GM15510 (cell line): ENCODE results near the gene KCNJ1.

Experiments
- POLR2A ChIP-seq: IDR thresholded peaks from 3 replicates; pipeline ENCODE4 v1.6.1; 2011; ENCODE audit warnings: borderline replicate concordance; ENCODE audit not compliant: insufficient read length; ENCODE audit errors: extremely low read depth

Gene KCNJ1

DNA sequence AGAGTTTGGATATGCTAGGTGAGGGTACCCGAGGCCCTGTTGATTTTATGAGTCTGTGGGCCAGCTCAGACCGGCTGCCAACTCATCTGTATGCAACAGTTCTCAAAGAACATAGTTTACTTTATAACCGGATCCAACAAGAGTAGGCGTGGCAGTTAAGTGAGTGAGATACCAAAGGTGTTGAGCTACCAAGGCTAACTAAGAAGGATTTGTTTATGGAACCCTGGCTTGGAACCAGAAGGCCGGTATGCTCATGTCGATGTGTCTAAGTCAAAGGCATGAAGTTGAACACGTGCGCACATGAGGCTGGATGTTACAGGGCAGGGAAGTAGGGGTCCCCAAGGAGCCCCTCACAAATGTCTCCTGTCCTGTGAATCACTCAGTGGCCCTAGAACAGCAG is at the start of gene KCNJ1:
Gene KCNJ1, minus strand, starts transcription at position 20 of the 400 bp plus-strand sequence. CDS start 27,053 bp downstream, outside the sequence.
- no peak for TF ChIP-seq POLR2A

DNA sequence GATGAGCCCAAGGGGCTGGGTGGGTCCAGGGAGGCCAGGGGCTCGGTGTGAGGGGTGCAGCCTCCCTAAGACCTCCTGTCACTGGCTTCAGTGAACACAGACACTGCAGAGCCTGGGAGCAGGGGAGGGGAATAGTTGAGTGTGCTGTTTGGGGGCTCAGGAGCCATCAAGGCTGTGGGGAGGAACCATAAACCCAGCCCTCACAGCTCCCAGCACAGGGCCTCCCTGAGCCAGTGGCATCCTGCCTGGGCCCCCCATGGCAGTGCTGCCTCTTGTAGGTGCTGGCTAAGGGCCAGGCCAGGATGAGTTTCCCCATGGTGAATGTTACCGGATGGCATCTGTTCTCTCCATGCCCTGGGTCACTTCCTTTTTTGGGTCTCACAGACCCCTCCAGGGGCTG is 49.6 kb upstream of the KCNJ1 start:
- no peak for TF ChIP-seq POLR2A

GRCh38 chr11:128916037-128916572 is 49.0 kb upstream of the KCNJ1 start:
- TF ChIP-seq POLR2A = no peak

DNA sequence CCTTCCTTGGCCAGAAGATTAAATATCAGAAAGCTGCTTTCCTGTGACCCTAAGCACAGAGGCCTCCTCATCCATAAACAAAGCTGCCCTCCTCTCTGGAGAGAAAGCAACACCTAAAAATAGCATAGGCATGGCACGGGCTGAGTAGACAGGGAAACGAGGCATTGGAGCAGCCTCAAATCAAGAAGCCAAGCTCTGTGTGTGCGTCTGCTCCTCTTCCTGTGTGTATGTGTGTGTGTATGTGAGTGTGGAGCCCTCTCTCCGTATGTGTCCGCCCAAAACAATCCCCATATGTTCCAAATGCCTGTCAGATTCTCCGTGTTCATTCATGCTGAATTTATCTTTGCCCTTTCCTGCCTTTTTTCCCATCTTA is 48.0 kb upstream of the KCNJ1 start:
- no peak for TF ChIP-seq POLR2A

GRCh38 chr11:128914216-128915148 is 47.4 kb upstream of the KCNJ1 start:
- TF ChIP-seq POLR2A = no peak

GRCh38 chr11:128913806-128914205 is 46.7 kb upstream of the KCNJ1 start:
- no peak for TF ChIP-seq POLR2A

DNA sequence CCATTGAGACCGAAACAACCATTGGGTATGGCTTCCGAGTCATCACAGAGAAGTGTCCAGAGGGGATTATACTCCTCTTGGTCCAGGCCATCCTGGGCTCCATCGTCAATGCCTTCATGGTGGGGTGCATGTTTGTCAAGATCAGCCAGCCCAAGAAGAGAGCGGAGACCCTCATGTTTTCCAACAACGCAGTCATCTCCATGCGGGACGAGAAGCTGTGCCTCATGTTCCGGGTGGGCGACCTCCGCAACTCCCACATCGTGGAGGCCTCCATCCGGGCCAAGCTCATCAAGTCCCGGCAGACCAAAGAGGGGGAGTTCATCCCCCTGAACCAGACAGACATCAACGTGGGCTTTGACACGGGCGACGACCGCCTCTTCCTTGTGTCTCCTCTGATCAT is 44.6 kb upstream of the KCNJ1 start:
- no peak for TF ChIP-seq POLR2A

- TF ChIP-seq POLR2A = no peak
Observed at GRCh38 chr11:128911239-128911638, 44.1 kb upstream of the KCNJ1 start.

GRCh38 chr11:128910576-128910975 is 43.5 kb upstream of the KCNJ1 start:
- no peak for TF ChIP-seq POLR2A

- TF ChIP-seq POLR2A = no peak
Observed at GRCh38 chr11:128909438-128910125, 42.5 kb upstream of the KCNJ1 start.

GRCh38 chr11:128908391-128909246 is 41.5 kb upstream of the KCNJ1 start:
- TF ChIP-seq POLR2A = no peak

DNA sequence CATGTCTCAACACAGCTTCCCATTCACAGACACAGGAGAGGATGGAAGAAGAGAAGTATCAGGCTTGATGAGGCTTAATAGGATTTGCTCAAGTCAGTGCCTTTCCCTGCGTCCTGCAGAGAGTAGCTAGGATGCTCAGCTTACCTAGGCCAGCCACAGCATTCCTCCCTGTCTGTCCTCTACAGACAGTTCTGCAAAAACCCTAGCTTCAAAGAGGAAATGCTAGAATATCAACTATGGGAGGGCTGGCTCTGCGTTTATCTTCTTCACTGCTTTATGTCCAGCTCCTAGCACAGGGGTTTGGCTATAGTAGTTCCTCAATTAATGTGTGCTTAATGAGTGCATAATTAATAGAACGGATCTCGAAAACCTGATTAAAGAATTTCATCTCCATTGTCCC is 40.5 kb upstream of the KCNJ1 start:
- no peak for TF ChIP-seq POLR2A

DNA sequence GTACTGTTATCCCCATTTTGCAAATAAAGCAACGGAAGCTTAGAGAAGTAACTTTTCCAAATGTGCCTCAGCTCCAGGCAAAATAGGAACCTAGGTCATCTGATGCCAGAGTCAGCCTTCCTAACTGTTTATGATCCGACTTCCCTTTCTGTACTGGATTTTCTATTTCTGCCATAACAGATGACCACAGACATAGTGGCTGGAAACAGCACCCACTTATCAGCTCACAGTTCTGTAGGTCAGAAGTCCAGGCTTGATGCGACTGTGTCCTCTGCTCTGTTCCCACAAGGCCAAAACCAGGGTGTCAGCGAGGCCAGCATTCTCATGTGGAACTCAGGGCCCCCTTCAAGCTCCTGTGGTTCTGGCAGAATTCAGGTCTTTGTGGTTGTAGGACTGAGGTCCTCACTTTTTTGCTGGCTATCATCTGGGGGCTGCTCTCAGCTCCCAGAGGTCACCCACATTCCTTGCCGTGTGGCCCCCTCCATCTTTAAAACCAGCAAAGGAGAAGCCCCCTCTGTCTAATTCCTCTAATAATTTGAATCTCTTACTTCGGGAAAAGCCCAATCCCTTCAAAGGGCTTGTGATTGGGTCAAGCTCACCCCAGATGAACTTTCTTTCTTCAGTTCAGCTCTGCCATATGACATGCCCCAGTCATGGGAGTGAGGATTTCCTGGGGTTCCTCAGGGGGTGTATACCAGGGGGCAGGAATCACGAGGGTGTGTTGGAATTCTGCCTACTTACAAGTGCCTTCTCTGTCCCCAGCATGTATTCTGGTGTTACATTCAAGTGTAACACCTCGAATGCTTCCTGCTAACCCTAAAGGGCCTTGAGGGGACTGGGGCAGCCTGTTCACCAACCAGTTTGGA is 39.3 kb upstream of the KCNJ1 start:
- TF ChIP-seq POLR2A = no peak

DNA sequence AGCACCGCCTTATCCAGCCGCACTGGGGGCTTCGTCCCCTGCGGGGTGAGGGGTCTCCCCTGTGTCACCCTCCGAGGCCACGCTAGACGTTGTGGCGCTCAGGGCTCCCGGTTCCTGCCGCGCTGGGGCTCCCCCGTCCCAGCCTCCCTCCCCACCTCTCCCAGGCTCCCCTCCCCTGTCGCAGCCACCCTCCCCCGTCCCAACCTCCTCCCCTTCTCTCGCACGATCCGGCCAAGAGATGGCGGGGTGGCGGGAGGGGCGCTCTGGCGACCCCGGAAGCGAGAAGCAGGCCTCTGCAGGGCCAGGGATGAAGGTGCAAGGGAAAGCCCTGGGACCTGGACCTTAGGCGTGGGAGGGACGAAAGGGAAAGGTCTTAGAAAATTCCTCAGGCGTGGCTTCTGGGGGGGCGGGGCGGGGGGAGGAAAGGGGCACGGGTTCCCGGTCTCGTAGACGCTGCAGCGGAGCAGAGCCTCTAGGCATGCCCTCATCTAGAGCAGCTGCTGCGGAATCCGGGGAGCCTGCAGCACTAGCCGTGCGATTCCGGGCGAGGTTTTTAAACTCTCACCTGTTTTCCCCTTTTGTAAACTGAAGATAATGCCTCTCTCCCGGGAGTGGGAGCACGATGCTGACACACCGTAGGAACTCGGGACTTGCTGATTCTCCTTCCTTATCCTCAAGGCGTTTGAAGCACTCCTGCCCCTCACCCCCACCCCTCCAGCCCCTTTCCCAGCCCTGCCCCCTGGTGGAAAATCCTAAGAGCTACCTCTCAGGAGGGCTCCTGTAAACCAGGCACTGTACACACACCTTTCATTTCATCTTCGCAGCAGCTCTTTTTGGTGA is 38.5 kb upstream of the KCNJ1 start:
- TF ChIP-seq POLR2A = no peak
